Hepatocyte (in vitro differentiated cells): ENCODE results near the gene AKAP13. TPM values are rescaled to one million over a fixed set of nuclear protein-coding genes. Genes with fewer than 3 reads are reported as not detected.

Experiments
- DNase-seq: peaks from one replicate; pipeline ENCODE4 v3.0.0-alpha.2; 2016; ENCODE audit warnings: low spot score
- H2AFZ ChIP-seq: fragments of 200-600 bp; sonication (generic); 2 replicates; pipeline ENCODE4 v1.6.0; 2016; ENCODE audit warnings: antibody characterized with exemption, mild to moderate bottlenecking
- H3K27ac ChIP-seq: fragments of 200-600 bp; sonication (generic); 2 replicates; pipeline ENCODE4 v1.5.1; 2016; ENCODE audit warnings: mild to moderate bottlenecking
- H3K27me3 ChIP-seq: fragments of 200-600 bp; sonication (generic); 2 replicates; pipeline ENCODE4 v1.6.1; 2016
- H3K36me3 ChIP-seq: fragments of 200-600 bp; sonication (generic); replicated peaks from 2 replicates; pipeline ENCODE4 v1.5.1; 2016; ENCODE audit warnings: low read depth; ENCODE audit not compliant: insufficient read depth
- H3K4me1 ChIP-seq: fragments of 200-600 bp; sonication (generic); 2 replicates; pipeline ENCODE4 v1.5.1; 2016; ENCODE audit warnings: mild to moderate bottlenecking, moderate library complexity; ENCODE audit not compliant: insufficient read depth
- H3K4me2 ChIP-seq: fragments of 200-600 bp; sonication (generic); 2 replicates; pipeline ENCODE4 v1.6.0; 2016
- H3K4me3 ChIP-seq: fragments of 200-600 bp; sonication (generic); 2 replicates; pipeline ENCODE4 v1.5.1; 2016; ENCODE audit warnings: mild to moderate bottlenecking
- H3K79me2 ChIP-seq: fragments of 200-600 bp; sonication (generic); 2 replicates; pipeline ENCODE4 v1.6.0; 2017; ENCODE audit warnings: mild to moderate bottlenecking
- H3K9me2 ChIP-seq: fragments of 200-600 bp; sonication (generic); replicated peaks from 2 replicates; pipeline ENCODE4 v1.6.0; 2017; ENCODE audit warnings: mild to moderate bottlenecking; ENCODE audit not compliant: insufficient read depth
- H3K9me3 ChIP-seq: fragments of 200-600 bp; sonication (generic); 2 replicates; pipeline ENCODE4 v1.5.1; 2016; ENCODE audit warnings: low read depth, mild to moderate bottlenecking
- H4K20me1 ChIP-seq: fragments of 200-600 bp; sonication (generic); 2 replicates; pipeline ENCODE4 v1.6.0; 2016; ENCODE audit warnings: mild to moderate bottlenecking; ENCODE audit not compliant: insufficient read depth, poor library complexity, severe bottlenecking
- EZH2 ChIP-seq: fragments of 200-600 bp; sonication (generic); IDR thresholded peaks from 2 replicates; pipeline ENCODE4 v1.6.1; 2016; ENCODE audit warnings: antibody characterized with exemption, mild to moderate bottlenecking, borderline replicate concordance
- EZH2phosphoT487 ChIP-seq: fragments of 200-600 bp; sonication (generic); IDR thresholded peaks from one replicate; pipeline ENCODE4 v1.6.1; 2018; ENCODE audit warnings: antibody characterized with exemption, mild to moderate bottlenecking, low read depth, moderate library complexity; ENCODE audit not compliant: unreplicated experiment, severe bottlenecking
- WGBS: methylation state at CpG from one replicate; pipeline ENCODE4 v1.1.6; 2016; ENCODE audit warnings: low lambda C conversion rate; ENCODE audit errors: missing lambda C conversion rate; 5-methylcytosine and 5-hydroxymethylcytosine counted together
- polyA plus RNA-seq: library from polyadenylated mRNA; unstranded; fragments of >200 nt; fragmentation: Nextera tagmentation; extraction: Ambion mirVana; gene quantifications from 2 replicates; pipeline ENCODE4 v1.2.1, GENCODE V29; 2016
- total RNA-seq: library from RNA; depleted of rRNA; stranded (reverse); fragments of >200 nt; gene quantifications from 2 replicates; pipeline ENCODE4 v1.2.3, GENCODE V29; 2014
- TF ChIP-seq, protein P1 (sequence below): fragments of 200-600 bp; sonication (generic); IDR thresholded peaks from 2 replicates; pipeline ENCODE4 v1.5.1; 2016; ENCODE audit warnings: antibody characterized with exemption, mild to moderate bottlenecking; ENCODE audit not compliant: poor library complexity

AKAP13 gene
- total and polyA plus RNA-seq, 2 experiments from 2014 or later = 55.6 to 80.9 TPM

DNA sequence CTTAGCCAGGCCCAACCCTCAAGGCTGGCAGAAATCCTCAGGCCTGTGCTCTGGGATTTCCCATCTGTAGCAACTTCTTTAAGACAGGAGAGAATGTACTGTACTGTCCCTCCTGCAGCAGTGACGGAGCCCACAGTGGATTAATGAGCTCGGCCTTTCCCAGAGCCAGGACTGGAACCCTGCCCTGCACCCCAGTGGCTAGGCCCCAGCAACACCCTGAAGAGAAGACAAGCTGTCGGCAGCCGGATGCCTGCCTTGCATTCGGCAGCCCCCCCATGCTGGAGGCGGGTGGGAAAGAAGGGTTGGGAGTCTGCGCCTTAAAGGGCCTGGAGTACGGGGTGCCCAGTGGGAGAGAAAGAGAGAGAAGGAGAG is 382.3 kb downstream of the AKAP13 start:
- Histone ChIP-seq H3K27ac (no peak overlapping the region), H3K4me1 (no peaks in the 10 kb centered on the region), H4K20me1 (no peaks in the 10 kb centered on the region), H2AFZ (no peak overlapping the region), H3K36me3 (no peaks in the 10 kb centered on the region), H3K9me2 (no peaks in the 10 kb centered on the region), H3K79me2 (peaks cover 3% of the 10 kb centered on the region), H3K9me3 (no peaks in the 10 kb centered on the region), H3K4me3 (no peak overlapping the region), H3K27me3 (no peaks in the 10 kb centered on the region), H3K4me2 (no peak overlapping the region)
- WGBS = 97% methylated on average over 8 of the region's 8 CpGs
- DNase-seq = no peak
- TF ChIP-seq EZH2 (no peak), EZH2phosphoT487 (no peak)
- TF ChIP-seq, protein P1, sequence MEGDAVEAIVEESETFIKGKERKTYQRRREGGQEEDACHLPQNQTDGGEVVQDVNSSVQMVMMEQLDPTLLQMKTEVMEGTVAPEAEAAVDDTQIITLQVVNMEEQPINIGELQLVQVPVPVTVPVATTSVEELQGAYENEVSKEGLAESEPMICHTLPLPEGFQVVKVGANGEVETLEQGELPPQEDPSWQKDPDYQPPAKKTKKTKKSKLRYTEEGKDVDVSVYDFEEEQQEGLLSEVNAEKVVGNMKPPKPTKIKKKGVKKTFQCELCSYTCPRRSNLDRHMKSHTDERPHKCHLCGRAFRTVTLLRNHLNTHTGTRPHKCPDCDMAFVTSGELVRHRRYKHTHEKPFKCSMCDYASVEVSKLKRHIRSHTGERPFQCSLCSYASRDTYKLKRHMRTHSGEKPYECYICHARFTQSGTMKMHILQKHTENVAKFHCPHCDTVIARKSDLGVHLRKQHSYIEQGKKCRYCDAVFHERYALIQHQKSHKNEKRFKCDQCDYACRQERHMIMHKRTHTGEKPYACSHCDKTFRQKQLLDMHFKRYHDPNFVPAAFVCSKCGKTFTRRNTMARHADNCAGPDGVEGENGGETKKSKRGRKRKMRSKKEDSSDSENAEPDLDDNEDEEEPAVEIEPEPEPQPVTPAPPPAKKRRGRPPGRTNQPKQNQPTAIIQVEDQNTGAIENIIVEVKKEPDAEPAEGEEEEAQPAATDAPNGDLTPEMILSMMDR = no peak

DNA sequence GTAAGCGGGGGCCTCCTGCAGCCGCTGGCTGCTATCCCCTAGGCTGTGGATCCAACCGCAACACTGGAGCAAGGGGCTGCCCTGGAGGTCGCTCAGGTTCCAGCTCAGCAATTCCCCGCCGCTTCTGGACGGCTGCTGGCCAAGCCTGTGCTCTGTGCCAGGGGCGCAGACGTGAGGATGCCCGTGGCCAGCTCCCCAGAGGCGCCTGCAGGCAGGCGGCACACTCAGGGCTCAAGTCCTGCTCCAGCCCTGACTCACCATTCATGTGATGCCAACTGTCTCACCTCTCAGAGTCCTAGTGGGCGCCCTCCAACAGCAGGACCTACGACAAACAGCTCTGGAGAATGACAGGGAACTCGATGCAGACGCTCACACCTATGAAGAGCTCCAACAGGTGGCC is 382.8 kb downstream of the AKAP13 start:
- no peak overlapping the region for H3K4me3 ChIP-seq
- 95% methylated on average over 16 of the region's 16 CpGs for WGBS
- TF ChIP-seq, protein P1 = no peak
- TF ChIP-seq EZH2 (no peak), EZH2phosphoT487 (no peak)
- no peaks in the 10 kb centered on the region for H3K4me1 ChIP-seq
- DNase-seq = no peak
- H4K20me1 ChIP-seq = no peaks in the 10 kb centered on the region
- H3K27me3 ChIP-seq = no peaks in the 10 kb centered on the region
- H3K79me2 ChIP-seq = peaks cover 3% of the 10 kb centered on the region
- no peaks in the 10 kb centered on the region for H3K36me3 ChIP-seq
- H3K9me2 ChIP-seq = no peaks in the 10 kb centered on the region
- H3K9me3 ChIP-seq = no peaks in the 10 kb centered on the region
- no peak overlapping the region for H3K27ac ChIP-seq
- no peak overlapping the region for H2AFZ ChIP-seq
- H3K4me2 ChIP-seq = no peak overlapping the region

GRCh38 chr15:85763673-85764633 is 383.6 kb downstream of the AKAP13 start:
- H3K9me2 ChIP-seq = no peaks in the 10 kb centered on the region
- no peak for DNase-seq
- H4K20me1 ChIP-seq = no peaks in the 10 kb centered on the region
- H3K79me2 ChIP-seq = peaks cover 3% of the 10 kb centered on the region
- no peaks in the 10 kb centered on the region for H3K9me3 ChIP-seq
- no peaks in the 10 kb centered on the region for H3K4me1 ChIP-seq
- no peak overlapping the region for H2AFZ ChIP-seq
- no peaks in the 10 kb centered on the region for H3K36me3 ChIP-seq
- WGBS = 93% methylated on average over 28 of the region's 28 CpGs
- no peak overlapping the region for H3K4me3 ChIP-seq
- H3K27ac ChIP-seq = no peak overlapping the region
- TF ChIP-seq EZH2 (no peak), EZH2phosphoT487 (no peak)
- TF ChIP-seq, protein P1 = no peak
- H3K27me3 ChIP-seq = no peaks in the 10 kb centered on the region
- no peak overlapping the region for H3K4me2 ChIP-seq
